Right ventricle myocardium superior (tissue), 1 donor: ENCODE results near the gene PPP1CA. TPM values are rescaled to one million over a fixed set of nuclear protein-coding genes. Genes with fewer than 3 reads are reported as not detected.

Experiments
- ATAC-seq: fragments of 200-7000 bp; cut with Tn5 transposase; one replicate; pipeline ENCODE4 v1.9.1; 2020; ENCODE audit warnings: mild to moderate bottlenecking; ENCODE audit not compliant: poor library complexity
- DNase-seq: peaks from one replicate; pipeline ENCODE4 v3.0.0-alpha.2; 2020
- intact Hi-C: fragments of 100-400 bp; cut with DNase I; formaldehyde crosslinking; loops from one replicate; pipeline ENCODE4 v1.11.2; 2022
- total RNA-seq: library from RNA; stranded (reverse); fragmentation: NEBNext Ultra II Directional; extraction: Animal tissue kit (Norgen Biotek cat#: 25700); gene quantifications from one replicate; pipeline ENCODE4 v1.2.1, GENCODE V29; 2021
- donor health status: DM: no; HTN: yes; CAD: no; lungs with severe emphysema.

PPP1CA gene
- total RNA-seq, 1 donor from 2014 or later = 103 TPM

DNA sequence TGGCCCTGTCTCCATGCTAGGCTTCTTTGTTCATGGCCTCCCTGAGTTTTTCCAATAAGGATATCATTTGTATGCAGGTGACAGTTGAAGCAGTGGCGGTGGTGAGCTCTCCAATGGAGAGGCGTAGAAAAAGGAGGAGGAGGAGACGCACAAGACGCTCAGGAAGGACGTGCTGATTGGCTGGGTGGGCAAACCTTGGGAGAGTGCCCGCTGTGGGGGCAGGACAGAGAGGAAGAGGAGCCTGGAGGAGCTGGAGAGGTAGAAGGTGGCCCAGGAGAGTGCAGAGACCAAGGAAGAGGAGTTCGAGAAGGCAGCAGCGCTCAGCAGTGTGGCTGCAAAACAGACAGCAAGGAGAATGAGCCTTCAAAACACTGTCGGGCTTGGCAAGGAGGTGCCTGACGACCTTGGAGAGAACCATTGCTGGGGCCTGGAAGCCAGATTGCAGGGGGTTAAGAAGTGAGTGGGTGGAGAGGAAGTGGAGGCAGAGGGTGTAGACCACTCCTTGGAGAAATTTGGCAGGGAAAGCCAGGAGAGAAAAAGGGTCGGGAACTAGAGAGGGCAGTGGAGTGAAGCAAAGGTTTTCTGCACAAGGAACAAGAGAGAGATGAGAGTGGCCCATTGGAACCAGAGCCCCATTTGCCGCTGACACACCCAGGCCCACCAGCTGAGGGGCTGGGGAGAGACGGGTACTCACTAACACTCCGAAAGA lies 35.8 kb downstream of the PPP1CA start:
- ATAC-seq (no peak), DNase-seq (no peak)
- intact Hi-C loops = no loop called here

- intact Hi-C loops = no loop called here
- DNase-seq = no peak
- ATAC-seq = no peak
These were observed 36.6 kb downstream of the PPP1CA start for GRCh38 chr11:67364783-67365722.

DNA sequence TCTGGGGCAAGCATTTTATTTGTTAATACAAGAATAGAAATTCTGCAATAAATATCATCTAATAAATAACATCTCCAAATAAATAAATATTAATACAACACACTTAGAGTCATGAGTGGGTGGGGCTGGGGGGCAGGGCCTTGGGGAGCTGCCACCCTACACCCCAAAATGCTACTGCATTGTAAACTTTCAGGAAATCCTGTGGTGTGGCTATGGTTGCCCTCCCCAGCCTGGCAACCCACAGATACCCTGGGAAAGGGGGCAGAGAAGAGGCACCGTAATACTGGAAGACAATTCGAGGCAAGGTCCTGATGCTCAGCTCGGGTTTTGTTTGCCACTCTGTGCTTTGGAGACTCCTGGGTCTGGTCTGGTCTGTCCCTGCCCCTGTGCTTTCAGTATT lies 37.5 kb downstream of the PPP1CA start:
- DNase-seq (peak; percentile 22), ATAC-seq (no peak)
- intact Hi-C loops = no loop called here

GRCh38 chr11:67357831-67358670 lies 43.6 kb downstream of the PPP1CA start:
- ATAC-seq = no peak

DNA sequence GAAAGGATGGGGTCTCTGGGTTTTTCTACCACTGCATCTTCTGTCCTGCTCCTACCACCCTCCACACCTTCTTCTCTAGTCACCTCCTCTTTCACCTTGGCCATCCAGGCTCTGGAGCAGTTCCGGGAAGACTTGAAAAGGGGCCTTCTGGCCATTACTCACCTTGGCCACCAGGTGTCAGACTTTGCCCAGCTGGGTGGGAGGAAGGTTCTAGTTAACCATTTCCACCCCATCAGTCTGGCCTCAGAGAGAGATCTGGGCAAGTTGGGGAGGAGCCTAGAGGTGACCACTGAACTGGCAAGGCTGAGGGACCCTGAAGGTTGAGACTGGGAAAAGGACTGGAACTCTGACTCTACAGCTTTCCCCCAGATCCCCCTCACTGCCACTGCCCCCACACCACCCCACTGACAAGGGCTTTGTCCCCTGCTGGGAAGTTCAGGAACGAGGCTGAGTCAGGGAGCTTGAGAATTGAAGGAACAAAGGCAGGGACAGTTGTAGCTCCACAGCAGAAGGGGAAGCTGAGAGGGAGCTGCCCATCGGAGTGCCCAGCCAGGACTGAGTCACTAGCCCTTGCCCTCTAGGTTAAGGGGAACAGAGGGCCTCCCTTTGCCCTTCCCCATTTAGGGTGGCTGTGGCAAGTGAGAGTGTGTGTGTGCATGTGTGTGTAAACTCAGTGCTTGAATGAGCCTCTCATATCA lies 44.6 kb downstream of the PPP1CA start:
- peak; percentile 67 for DNase-seq
- peak; percentile 13 for ATAC-seq
- intact Hi-C loops = loop anchor here (2.0 kb wide), 1 partner anchor 26 kb away; no protein-coding TSS in a partner anchor

More at GRCh38 chr11:67357831-67358670, 43.6 kb downstream of the PPP1CA start:
- no peak for DNase-seq
- intact Hi-C loops = loop anchor here (2.0 kb wide), 1 partner anchor 25 kb away; no protein-coding TSS in a partner anchor

- ATAC-seq (no peak), DNase-seq (no peak)
- intact Hi-C loops = loop anchor here (2.0 kb wide), 1 partner anchor 26 kb away; no protein-coding TSS in a partner anchor
These were observed 45.2 kb downstream of the PPP1CA start for GRCh38 chr11:67356387-67356863.

GRCh38 chr11:67355794-67356386 lies 45.8 kb downstream of the PPP1CA start:
- intact Hi-C loops = loop anchor here (2.0 kb wide), 1 partner anchor 27 kb away; no protein-coding TSS in a partner anchor
- DNase-seq (no peak), ATAC-seq (no peak)

DNA sequence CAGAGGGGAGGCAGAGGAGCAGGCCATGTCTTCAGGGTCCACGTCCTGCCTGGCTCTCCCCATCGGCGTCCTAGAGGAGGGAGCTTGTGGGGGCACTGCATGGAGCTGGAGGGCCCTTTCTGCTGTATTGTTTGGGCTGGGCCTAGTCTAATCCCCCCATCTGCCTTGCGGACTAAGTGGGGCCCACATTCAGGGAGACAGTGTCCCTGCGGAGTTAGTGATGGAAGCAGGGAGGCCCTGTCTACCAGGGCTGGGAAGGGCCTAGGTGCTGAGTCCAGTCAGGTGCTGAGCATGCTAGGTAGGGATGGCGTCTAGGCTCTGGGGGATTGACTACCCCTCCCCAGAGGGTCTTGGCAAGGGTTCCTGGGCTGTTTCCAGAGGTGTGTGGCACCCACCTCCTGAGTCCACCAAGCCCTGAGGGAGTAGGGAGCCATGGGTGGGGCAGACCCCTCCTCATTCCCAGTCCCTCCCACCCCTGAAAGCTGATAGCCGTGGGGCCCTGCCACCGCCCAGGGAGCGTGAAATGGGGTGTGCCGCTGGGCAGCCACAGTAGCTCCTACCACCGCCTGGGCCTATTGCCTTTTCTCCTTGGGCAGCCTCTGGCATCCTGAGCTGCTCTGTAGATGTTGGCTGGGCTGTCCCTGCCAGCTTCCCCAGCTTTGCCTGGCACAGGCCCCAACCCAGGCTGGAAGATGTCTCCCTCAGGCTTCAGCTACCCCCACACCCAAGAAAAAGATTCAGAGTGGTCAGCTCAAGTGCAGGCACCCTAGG lies 46.5 kb downstream of the PPP1CA start:
- intact Hi-C loops = no loop called here
- DNase-seq (no peak), ATAC-seq (no peak)

DNA sequence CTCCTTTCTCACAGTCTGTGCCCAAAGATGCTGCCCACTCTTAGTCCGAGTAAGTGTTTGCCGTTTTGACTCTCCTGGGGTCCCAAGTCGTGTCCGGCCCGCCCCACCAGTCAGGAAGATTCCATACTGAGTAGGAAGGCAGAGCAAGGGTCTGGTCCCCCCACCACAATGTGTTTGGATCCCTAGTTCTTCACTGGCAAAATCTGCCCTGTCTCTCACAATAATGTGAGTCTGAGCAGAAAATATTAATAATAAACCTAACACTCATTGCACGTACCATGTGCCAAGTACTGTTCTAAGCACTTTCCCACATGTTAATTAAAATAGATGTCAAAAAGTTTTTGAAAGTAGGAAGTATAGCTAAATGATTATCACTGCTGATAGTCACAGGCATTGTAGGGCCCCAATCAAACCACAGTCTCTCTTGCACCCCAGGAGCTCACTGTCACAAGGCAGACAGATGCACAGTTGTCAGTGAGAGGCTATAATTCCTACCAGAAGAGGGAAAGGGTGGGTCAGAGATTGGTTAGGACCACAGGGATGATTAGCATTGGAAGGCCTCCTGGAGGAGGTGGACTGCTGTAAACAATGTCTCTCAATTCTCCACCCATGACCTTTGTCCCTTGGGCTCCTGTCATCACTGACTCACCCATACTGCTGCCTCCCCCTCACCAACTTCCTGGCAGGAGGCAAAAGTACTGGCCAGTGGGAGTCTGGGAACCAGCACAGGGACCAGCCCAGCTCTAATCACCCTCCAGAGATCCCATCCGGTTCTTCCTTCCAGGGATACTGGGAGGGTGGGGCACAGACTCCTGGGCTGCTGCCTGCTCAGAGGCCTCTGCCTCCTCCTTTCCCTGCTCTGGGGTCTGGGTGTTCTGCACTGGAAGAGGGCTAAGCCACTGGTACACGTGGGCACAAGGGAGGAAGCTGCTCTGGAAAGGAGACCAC lies 47.3 kb downstream of the PPP1CA start:
- ATAC-seq = peak; percentile 4
- intact Hi-C loops = no loop called here
- DNase-seq = peak; percentile 71

DNA sequence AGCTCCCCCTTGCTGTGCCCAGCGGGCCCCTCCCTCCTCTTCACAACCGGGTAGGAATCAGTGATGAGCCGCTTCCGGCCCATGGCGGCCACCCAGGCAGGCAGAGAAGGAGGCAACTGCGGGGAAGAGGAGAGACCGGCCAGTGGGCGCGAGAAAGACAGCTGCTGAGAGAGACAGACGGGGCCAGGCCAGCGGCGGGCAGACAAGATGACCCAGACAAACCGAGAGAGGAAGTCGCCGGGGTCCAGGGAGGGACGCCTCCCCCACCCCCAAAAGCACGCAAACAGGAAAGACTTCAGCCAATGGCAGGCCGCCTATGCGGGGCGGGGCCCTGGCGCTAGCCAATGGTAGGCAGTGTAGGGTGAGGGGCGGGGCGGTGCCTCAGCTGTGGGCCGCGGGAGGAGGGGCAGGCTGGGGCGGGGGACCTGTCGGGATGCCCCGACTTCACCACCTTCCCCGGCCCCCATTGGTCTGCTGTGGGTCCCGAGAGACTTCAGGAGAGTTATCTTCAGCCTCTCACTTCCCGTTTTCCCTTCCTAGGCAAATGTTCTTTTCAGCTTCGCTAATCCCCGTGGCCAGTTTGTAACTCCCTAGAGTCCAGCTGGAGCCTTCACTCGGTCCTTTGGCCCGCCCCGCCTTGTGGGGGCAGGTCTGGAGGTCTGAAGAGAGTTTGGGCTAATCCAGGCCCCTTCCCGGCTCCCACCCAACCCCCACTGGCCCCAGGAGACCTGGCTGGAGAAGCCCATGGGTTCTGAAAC lies 48.2 kb downstream of the PPP1CA start, which contains the start of gene POLD4:
TSS of gene POLD4 (minus strand) at position 230 of the 758 bp plus-strand sequence. CDS start at position 83, 147 bp downstream.
- peak; percentile 99 for DNase-seq
- intact Hi-C loops = no loop called here
- peak; percentile 94 for ATAC-seq

- peak; percentile 13 for ATAC-seq
- intact Hi-C loops = no loop called here
- DNase-seq = peak; percentile 73
These were observed 48.9 kb downstream of the PPP1CA start for GRCh38 chr11:67352546-67353316.

DNA sequence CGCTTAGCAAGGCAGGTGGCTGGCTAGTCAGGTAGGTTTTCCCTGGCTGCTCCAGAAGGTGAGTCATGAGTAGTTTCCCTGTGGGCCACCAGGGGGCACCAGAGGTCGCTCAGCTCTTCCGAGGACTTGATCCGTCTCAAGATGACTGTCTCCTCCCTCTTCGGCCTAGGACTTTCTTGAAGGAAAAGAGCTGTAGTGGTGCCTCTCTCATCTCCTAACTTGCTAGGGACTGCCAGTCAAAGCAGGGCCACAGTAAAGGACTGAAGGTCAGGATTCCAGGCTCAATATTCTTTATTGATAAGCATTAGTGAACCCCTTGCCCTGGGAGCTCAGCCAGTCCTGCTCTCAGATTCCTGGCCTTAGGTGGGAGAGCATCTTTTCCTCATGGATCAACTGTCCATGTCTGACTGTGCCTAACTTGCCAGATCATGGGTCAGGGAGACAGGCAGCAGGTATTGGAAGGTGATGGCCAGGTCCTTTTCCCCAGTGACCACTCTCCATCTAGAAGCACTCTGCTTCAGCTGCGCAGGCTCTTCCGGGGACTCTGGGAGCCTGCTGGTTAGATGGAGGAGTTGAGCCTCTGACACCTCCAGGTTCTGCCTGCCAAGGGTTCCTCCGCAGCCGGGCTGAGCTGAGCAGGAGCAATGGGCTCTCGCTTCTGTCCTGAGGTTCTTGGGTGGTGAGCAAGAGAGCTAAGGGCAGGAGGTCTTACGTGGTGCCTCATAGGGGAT lies 50.2 kb downstream of the PPP1CA start:
- no peak for ATAC-seq
- intact Hi-C loops = no loop called here
- peak; percentile 68 for DNase-seq

DNA sequence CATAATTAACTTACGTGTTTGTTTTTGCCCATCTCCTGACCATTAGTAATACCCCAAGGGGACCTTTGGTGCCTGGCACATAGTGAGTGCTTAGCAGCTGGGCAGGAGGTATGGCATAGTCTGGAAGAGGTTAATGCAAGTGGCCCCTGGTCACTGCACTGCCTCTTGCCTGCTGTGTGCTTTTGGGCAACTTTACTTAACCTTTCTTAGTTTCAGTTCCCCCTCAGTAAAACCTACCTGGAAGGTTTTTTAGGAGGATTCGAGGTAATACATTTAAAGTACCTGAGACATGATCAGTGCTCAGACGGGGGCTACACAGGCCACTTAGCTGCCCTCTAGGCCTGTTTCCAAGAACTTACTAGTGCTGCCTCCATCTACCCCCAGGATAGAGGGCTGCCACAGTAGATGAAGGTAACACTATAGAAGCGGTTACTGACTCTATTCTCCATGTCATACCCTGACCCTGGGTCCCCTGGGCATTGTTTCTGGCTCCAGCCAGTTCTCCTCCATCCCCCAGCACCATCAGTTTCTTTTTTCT lies 51.7 kb downstream of the PPP1CA start:
- intact Hi-C loops = loop anchor here (5.0 kb wide), 1 partner anchor 32 kb away; no protein-coding TSS in a partner anchor
- ATAC-seq (no peak), DNase-seq (no peak)
